Muscle of arm (tissue), 12 donors: ENCODE data around the gene SNORC. TPM values are rescaled to one million over a fixed set of nuclear protein-coding genes. Genes with fewer than 3 reads are reported as not detected.

Experiments used
- DNase-seq: peaks from one replicate; pipeline ENCODE4 v3.0.0-alpha.2; 2013
- polyA plus RNA-seq, 12 donors: library from polyadenylated mRNA; unstranded; fragments of 120-200 nt; gene quantifications; one replicate each; pipeline ENCODE4 v1.2.1, GENCODE V29; 2013; ENCODE audit not compliant: insufficient read length in 12 of 12

The SNORC gene
- polyA plus RNA-seq, 12 donors, result 0.45 to 11.2 (median 1.6) TPM; not detected in 1

DNA sequence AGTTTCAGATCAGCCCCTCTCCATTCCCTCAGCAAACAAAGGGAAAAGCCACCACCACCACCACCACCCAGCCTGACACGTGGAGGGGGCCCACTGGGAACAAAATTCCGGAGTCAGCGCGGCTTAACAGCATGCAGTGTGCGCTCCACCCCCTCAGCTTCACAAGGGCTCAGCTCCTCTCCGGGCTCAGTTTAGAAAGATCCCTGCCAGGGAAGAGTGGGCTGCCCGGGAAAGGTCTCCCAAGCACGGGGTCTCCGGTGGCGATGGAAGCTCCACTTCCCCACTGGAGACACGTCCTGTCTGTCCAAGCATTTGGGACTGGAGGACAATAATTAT is 55.7 kb downstream of the SNORC start:
- no peak for DNase-seq

DNA sequence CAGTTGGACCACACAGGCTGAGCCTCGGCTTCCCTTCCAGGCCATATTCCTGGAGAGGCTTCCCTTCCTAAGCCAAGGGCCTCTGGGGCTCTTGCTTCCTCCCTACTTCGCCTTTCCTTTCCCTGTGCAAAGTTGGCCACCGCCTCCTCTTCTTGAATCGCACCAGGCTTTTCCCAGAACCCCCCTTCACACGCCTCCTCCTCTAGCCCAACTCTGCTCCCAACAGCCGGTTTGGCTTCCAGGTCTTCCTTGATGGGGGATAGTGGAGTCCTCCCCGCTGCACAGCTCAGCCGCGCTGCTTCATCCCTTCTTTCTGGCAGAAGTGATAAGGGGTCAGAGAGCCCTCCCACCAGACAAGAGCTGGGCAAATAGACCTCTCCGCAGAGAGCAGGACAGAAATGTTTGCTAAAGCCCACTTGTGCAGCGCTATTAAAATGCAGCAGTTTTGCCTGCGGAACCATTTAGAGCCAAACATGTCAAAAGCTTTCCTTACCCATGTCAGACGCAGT is 56.4 kb downstream of the SNORC start:
- no peak for DNase-seq

DNA sequence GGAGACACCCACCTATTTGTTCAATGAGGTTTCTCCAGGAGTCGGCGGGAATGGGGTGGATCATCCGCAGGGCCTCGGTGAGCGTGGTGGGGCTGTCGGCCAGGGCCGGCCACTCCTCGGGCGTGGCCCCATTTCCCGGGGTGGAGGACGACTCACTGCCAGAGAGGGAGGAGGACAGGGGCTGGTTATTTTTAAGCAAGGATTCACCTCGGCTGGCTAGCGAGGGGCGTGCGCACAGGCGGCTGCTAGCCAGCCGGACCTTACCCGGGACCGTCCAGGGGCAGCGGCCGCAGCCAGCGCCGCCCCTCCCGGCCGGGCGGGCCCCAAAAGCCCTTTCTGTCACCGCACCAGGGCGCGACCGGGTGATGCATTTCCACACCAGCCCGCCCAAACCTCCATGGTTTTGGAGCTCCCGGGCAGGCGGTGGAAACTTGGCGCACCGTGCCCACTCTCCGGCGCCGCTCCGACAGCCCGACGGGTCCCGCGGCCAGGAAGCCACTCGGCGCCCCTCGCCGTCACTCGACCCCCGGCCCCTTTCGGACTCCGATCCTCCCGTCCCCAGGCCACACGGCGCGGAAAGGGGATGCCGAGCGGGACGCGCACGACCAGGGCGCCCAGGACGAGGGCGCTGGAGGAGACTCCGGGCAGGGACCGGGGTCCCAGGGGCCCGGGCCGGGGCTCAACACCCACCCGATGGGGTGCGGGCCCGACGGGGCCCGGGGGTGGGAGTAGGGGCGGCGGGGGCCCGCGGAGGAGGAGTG is 57.1 kb downstream of the SNORC start:
- no peak for DNase-seq

DNA sequence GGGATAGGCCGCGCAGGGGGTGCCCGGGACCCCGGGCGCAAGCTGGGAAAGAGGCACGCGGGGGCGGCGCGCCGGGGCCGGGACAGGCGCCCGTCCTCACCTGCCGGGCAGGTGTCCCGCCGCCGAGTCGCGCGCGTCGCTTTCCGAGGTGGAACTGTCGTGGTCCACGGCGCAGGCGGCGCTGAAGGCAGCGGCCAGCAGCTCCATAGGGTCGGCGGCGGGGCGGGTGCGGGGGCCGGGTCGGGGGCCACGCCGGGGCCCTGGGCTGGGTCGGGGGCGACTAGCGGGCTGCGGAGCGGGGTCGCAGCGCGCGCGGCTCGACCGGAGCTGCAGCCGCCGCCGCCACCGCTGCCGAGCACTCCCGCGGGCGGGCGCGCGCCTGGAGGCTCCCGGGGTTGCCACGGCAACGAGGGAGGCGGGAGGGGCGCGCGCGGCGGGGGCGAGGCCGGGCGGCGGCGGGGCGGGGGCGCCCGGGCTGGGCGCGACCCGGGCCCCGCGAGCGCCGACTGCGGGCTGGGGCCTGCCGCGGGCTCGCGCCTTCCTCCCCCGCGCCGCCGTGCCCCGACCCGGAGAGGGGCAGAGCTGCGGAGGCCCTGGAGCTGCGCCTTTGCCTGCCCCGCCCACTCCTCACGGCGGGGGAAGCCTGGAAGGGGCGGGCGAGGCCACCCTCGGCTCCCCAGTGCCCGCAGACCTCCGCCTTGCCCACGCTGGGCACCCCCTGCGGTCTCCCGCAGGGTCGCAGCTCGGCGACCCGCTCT is 57.9 kb downstream of the SNORC start:
- DNase-seq, result no peak

Other genes starting within 250 kb of the SNORC start
- gene EFHD1, start 236.7 kb upstream of the SNORC start, polyA plus RNA-seq, result 10 to 100 TPM in 11 of 12 donors, not detected in 1; 14.9 to 41.7 (median 29.6) TPM
- 10 to 100 TPM in 11 of 12 donors, not detected in 1; 36.5 to 71.9 (median 42.4) TPM for gene GIGYF2, start 172.9 kb upstream of the SNORC start, polyA plus RNA-seq
- gene KCNJ13, start 93.7 kb upstream of the SNORC start, polyA plus RNA-seq, result under 1 TPM in 8 of 12 donors, not detected in 4; 0.07 to 0.43 (median 0.13) TPM
- 1 to 10 TPM in 9 of 12 donors, under 1 TPM in 1, not detected in 2; 0.81 to 7.1 (median 1.6) TPM for gene NGEF, start 143.0 kb downstream of the SNORC start, polyA plus RNA-seq
- gene NEU2, start 162.4 kb downstream of the SNORC start, polyA plus RNA-seq, result not detected
- gene INPP5D, start 190.1 kb downstream of the SNORC start, polyA plus RNA-seq, result 10 to 100 TPM in 2 of 12 donors, 1 to 10 TPM in 9, not detected in 1; 5.0 to 26.1 (median 7.1) TPM